ENCODE results near the gene AP2A2. TPM values are rescaled to one million over a fixed set of nuclear protein-coding genes. Genes with fewer than 3 reads are reported as not detected.

The AP2A2 gene
- total RNA-seq, 2 donors from 2014 or later, result 79.4 to 97.7 TPM

GRCh38 chr11:1008001-1008802 is 82.5 kb downstream of the AP2A2 start:
- H3K4me3 ChIP-seq (ENCODE audit: low read length), result no peak overlapping the region
- no peaks in the 10 kb centered on the region for H3K4me1 Mint-ChIP-seq
- DNase-seq, result no peak
- H3K27ac Mint-ChIP-seq, result no peak overlapping the region
- H3K9me3 ChIP-seq (ENCODE audit: control insufficient read depth, low read length), result no peaks in the 10 kb centered on the region
- no peaks in the 10 kb centered on the region for H3K9me3 Mint-ChIP-seq
- H3K4me3 Mint-ChIP-seq, result no peak overlapping the region
- WGBS, 2 experiments (ENCODE audit: insufficient coverage in 1 of 2, insufficient read length in 1 of 2), result 95 to 96% methylated on average over 25 to 38 of the region's 38 CpGs
- H3K27ac ChIP-seq (ENCODE audit: low read depth, low read length), result peak overlapping the region; percentile 12
- H3K27me3 ChIP-seq (ENCODE audit: control insufficient read depth, insufficient read depth, low read length, poor library complexity, severe bottlenecking), result no peaks in the 10 kb centered on the region
- H3K36me3 Mint-ChIP-seq (ENCODE audit: low read depth), result peaks cover 58% of the 10 kb centered on the region
- no peak overlapping the region for H3K9ac ChIP-seq (ENCODE audit: extremely low read depth, low read length, poor library complexity, severe bottlenecking)
- no peaks in the 10 kb centered on the region for H3K4me1 ChIP-seq (ENCODE audit: control insufficient read depth, insufficient read depth, low read length)
- H3K27me3 Mint-ChIP-seq (ENCODE audit: insufficient read depth), result no peaks in the 10 kb centered on the region
- peaks cover 55% of the 10 kb centered on the region for H3K36me3 ChIP-seq (ENCODE audit: control insufficient read depth, insufficient read depth, low read length)
- TF ChIP-seq CTCF (conservative IDR thresholded peaks at IDR 0.05), result no peak

GRCh38 chr11:1008803-1009145 is 83.1 kb downstream of the AP2A2 start:
- Mint-ChIP-seq H3K27ac (no peak overlapping the region), H3K36me3 (ENCODE audit: low read depth) (peaks cover 52% of the 10 kb centered on the region), H3K27me3 (ENCODE audit: insufficient read depth) (no peaks in the 10 kb centered on the region), H3K4me3 (no peak overlapping the region), H3K9me3 (no peaks in the 10 kb centered on the region), H3K4me1 (no peaks in the 10 kb centered on the region)
- Histone ChIP-seq H3K27ac (ENCODE audit: low read depth, low read length) (peak overlapping the region; percentile 12), H3K4me1 (ENCODE audit: control insufficient read depth, insufficient read depth, low read length) (no peaks in the 10 kb centered on the region), H3K36me3 (ENCODE audit: control insufficient read depth, insufficient read depth, low read length) (peaks cover 49% of the 10 kb centered on the region), H3K9ac (ENCODE audit: extremely low read depth, low read length, poor library complexity, severe bottlenecking) (no peak overlapping the region), H3K27me3 (ENCODE audit: control insufficient read depth, insufficient read depth, low read length, poor library complexity, severe bottlenecking) (no peaks in the 10 kb centered on the region), H3K4me3 (ENCODE audit: low read length) (no peak overlapping the region), H3K9me3 (ENCODE audit: control insufficient read depth, low read length) (no peaks in the 10 kb centered on the region)
- 94 to 95% methylated on average over 8 to 11 of the region's 11 CpGs for WGBS, 2 experiments (ENCODE audit: insufficient coverage in 1 of 2, insufficient read length in 1 of 2)
- no peak for TF ChIP-seq CTCF (conservative IDR thresholded peaks at IDR 0.05)
- no peak for DNase-seq

- H3K36me3 Mint-ChIP-seq (ENCODE audit: low read depth), result peaks cover 49% of the 10 kb centered on the region
- no peaks in the 10 kb centered on the region for H3K9me3 Mint-ChIP-seq
- Histone ChIP-seq H3K4me3 (ENCODE audit: low read length) (no peak overlapping the region), H3K36me3 (ENCODE audit: control insufficient read depth, insufficient read depth, low read length) (peaks cover 44% of the 10 kb centered on the region), H3K4me1 (ENCODE audit: control insufficient read depth, insufficient read depth, low read length) (no peaks in the 10 kb centered on the region), H3K9ac (ENCODE audit: extremely low read depth, low read length, poor library complexity, severe bottlenecking) (no peak overlapping the region), H3K27ac (ENCODE audit: low read depth, low read length) (no peak overlapping the region), H3K27me3 (ENCODE audit: control insufficient read depth, insufficient read depth, low read length, poor library complexity, severe bottlenecking) (no peaks in the 10 kb centered on the region), H3K9me3 (ENCODE audit: control insufficient read depth, low read length) (no peaks in the 10 kb centered on the region)
- H3K4me1 Mint-ChIP-seq, result no peaks in the 10 kb centered on the region
- 93 to 95% methylated on average over 30 to 33 of the region's 33 CpGs for WGBS, 2 experiments (ENCODE audit: insufficient coverage in 1 of 2, insufficient read length in 1 of 2)
- no peak for DNase-seq
- TF ChIP-seq CTCF (conservative IDR thresholded peaks at IDR 0.05), result no peak
- H3K27me3 Mint-ChIP-seq (ENCODE audit: insufficient read depth), result no peaks in the 10 kb centered on the region
- no peak overlapping the region for H3K4me3 Mint-ChIP-seq
- H3K27ac Mint-ChIP-seq, result no peak overlapping the region
Observed at GRCh38 chr11:1009371-1009770, 83.7 kb downstream of the AP2A2 start.
